ENCODE results near the gene IP6K2. TPM values are rescaled to one million over a fixed set of nuclear protein-coding genes. Genes with fewer than 3 reads are reported as not detected.

Gene IP6K2
- total RNA-seq, 2 experiments from 2014 or later, result 65.3 to 69.7 TPM

DNA sequence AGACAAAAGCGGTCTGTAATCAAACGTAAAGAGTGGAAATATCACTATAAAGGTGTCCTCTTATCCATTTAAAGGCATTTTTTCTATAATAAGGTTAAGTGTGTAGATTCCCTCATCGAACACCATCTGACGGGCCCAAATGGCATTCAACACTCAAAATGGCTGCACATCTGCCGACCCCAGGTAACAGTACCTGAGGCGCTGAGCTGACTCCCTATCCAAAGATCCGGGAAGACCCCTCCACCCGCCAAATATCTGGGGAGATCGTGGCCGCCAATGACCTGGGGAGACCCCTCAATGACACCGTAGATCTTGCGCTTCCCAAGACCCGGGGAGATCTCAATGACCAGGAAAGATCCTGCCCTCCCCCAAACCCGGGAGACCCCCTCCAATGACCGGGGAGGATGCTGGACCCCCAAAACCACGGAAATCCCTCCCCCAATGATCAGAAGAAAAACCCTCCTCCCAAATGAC lies 476 bp downstream of the IP6K2 start:
- H3K4me3 Mint-ChIP-seq, result peak overlapping the region; percentile 94

DNA sequence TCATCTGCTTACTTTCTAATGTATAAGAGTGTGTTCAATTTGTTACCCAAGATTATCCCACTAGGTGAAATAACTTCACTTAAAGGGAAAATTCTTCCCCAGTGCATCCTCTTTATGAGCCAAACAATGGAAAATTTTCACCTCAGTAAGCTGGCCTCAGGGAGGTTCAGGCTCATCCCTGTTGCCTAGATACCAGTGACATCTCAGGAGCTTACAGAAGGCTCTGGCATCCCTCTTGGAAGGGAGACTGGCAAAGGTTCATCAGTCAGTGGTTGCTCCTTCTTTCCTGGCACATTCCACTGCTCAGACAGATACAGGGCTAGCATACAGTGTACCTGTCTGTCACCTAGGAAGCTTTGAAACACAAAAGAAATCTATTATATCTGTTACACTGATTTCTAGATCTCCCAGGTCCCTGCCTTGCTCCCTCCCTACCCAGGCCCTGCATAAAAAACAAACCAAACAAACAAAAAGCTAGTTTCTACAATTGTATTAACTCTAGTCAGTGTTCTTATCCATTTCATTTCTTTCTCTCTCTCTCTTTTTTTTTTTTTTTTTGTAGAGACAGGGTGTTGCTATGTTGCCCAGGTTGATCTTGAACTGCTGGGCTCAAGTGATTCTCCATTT lies 1.7 kb downstream of the IP6K2 start:
- H3K4me3 Mint-ChIP-seq, result peak overlapping the region; percentile 94
- no peak for ATAC-seq
- DNase-seq, result no peak
- H3K4me1 Mint-ChIP-seq, result peaks cover 38% of the 10 kb centered on the region
- no peaks in the 10 kb centered on the region for H3K9me3 Mint-ChIP-seq (ENCODE audit: low read depth)
- H3K27me3 Mint-ChIP-seq, result no peaks in the 10 kb centered on the region
- H3K36me3 Mint-ChIP-seq, result peaks cover 31% of the 10 kb centered on the region
- peak overlapping the region; percentile 98 for H3K27ac Mint-ChIP-seq
- CTCF ChIA-PET, result interaction anchor here (0.8 to 1.7 kb wide), 3 partner anchors 29 to 237 kb away, joined by 3 to 4 read pairs (median 3); partner anchors contain the start of gene NCKIPSD

More for the DNA sequence above, 476 bp downstream of the IP6K2 start:
- peak overlapping the region; percentile 98 for H3K27ac Mint-ChIP-seq
- H3K9me3 Mint-ChIP-seq (ENCODE audit: low read depth), result no peaks in the 10 kb centered on the region
- DNase-seq (peak; percentile 63), ATAC-seq (peak; percentile 6)
- CTCF ChIA-PET, result interaction anchor here (0.9 to 2.7 kb wide), 11 partner anchors 20 to 316 kb away, joined by 3 to 11 read pairs (median 4); partner anchors contain the start of genes ARIH2, NDUFAF3 and SLC25A20
- no peaks in the 10 kb centered on the region for H3K27me3 Mint-ChIP-seq
- peaks cover 34% of the 10 kb centered on the region for H3K4me1 Mint-ChIP-seq
- peaks cover 28% of the 10 kb centered on the region for H3K36me3 Mint-ChIP-seq

DNA sequence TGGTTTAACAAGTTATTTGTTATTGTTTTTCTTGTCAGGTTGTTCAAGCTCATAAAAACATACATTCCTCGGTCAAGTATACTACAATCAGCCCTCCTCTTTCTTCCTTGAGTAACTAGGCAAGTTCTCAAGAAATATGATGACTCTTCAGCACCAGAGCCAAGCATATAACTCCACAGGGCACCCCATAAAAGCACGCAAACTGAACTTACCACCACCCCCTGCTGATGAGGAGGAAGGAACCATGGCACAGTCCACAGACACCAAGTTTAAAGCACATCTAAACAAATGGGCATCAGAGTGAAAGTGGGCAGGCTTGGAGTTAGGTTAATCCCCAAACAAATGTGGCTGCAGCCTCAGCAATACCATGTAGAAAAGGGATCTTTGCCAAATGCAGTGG lies 5.3 kb downstream of the IP6K2 start:
- no peak for ATAC-seq
- no peaks in the 10 kb centered on the region for H3K27me3 Mint-ChIP-seq
- peaks cover 51% of the 10 kb centered on the region for H3K4me1 Mint-ChIP-seq
- H3K36me3 Mint-ChIP-seq, result peaks cover 47% of the 10 kb centered on the region
- DNase-seq, result no peak
- H3K9me3 Mint-ChIP-seq (ENCODE audit: low read depth), result no peaks in the 10 kb centered on the region
- CTCF ChIA-PET, result no interaction called here
- H3K27ac Mint-ChIP-seq, result no peak overlapping the region
- H3K4me3 Mint-ChIP-seq, result no peak overlapping the region

DNA sequence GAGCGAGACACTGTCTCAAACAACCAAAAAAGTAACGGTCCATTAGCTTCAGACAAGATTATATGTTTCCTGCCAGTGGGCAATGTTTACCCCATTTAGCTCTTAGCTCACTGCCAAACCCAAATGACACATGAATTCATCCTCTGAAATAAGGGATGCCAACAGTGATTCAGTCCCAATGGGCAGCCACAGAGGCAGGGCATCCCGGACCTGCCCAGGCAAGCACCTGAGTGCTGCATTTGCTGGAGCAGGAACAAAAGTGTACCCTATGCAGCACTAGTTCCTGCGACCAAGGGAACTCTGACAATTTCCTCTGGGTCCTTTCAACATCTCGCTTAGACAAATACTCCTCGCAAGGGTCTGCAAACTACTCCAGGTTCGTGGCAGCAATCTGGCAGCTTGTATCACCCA lies 8.0 kb downstream of the IP6K2 start:
- DNase-seq, result no peak
- Mint-ChIP-seq H3K27me3 (no peaks in the 10 kb centered on the region), H3K9me3 (ENCODE audit: low read depth) (no peaks in the 10 kb centered on the region), H3K4me1 (peaks cover 38% of the 10 kb centered on the region), H3K4me3 (no peak overlapping the region), H3K36me3 (peaks cover 37% of the 10 kb centered on the region), H3K27ac (peak overlapping the region; percentile 37)
- CTCF ChIA-PET, result interaction anchor here (1.7 to 3.4 kb wide), 2 partner anchors 18 to 22 kb away, joined by 3 to 13 read pairs; partner anchors contain the start of gene NCKIPSD
- no peak for ATAC-seq

DNA sequence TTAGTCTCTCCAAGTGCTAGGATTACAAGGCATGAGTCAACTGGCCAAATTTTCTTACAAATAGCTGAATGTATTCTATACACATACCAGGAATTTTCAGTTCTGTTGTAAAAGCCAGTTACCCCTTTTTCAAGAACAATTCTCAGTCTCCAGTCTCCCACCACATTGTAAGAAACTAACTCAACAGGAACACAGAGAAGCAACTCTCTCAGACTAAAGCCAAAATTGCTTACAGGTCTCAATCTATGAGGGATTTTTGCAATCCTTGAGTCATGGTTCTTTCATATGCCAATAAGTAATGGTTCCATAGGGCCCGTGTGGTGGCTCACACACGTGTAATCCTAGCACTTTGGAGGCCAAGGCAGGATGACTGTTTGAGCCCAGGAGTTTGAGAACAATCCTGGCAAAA lies 8.5 kb downstream of the IP6K2 start:
- H3K27ac Mint-ChIP-seq, result peak overlapping the region; percentile 37

DNA sequence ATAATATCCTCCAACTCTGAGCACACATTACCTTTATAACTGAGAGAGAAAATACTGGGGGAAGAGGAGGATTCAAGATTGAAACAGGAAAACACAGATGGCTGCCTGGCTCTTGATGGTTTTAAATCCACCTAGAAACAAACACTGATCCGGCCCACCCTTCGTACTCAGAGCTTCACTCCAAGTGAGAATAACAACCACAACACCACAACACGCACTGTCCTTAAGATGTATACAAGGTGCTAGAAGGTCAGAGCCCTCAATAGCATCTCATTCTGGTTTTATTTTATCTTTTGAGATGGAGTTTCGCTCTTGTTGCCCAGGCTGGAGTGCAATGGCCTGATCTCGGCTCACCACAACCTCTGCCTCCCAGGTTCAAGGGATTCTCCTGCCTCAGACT lies 9.9 kb downstream of the IP6K2 start:
- DNase-seq (no peak), ATAC-seq (no peak)
- CTCF ChIA-PET, result interaction anchor here (1.0 to 3.4 kb wide), 4 partner anchors 21 to 282 kb away, joined by 3 to 13 read pairs (median 4); partner anchors contain the start of gene NCKIPSD
- H3K27me3 Mint-ChIP-seq, result no peaks in the 10 kb centered on the region
- H3K27ac Mint-ChIP-seq, result peak overlapping the region; percentile 4
- no peaks in the 10 kb centered on the region for H3K9me3 Mint-ChIP-seq (ENCODE audit: low read depth)
- peaks cover 42% of the 10 kb centered on the region for H3K36me3 Mint-ChIP-seq
- peaks cover 36% of the 10 kb centered on the region for H3K4me1 Mint-ChIP-seq
- no peak overlapping the region for H3K4me3 Mint-ChIP-seq

More for the DNA sequence above, 8.5 kb downstream of the IP6K2 start:
- ATAC-seq (no peak), DNase-seq (no peak)
- Mint-ChIP-seq H3K4me1 (peaks cover 39% of the 10 kb centered on the region), H3K27me3 (no peaks in the 10 kb centered on the region), H3K4me3 (no peak overlapping the region), H3K36me3 (peaks cover 37% of the 10 kb centered on the region), H3K9me3 (ENCODE audit: low read depth) (no peaks in the 10 kb centered on the region)
- CTCF ChIA-PET, result interaction anchor here (1.7 to 3.4 kb wide), 3 partner anchors 17 to 32 kb away, joined by 3 to 13 read pairs (median 3); partner anchors contain the start of gene NCKIPSD

DNA sequence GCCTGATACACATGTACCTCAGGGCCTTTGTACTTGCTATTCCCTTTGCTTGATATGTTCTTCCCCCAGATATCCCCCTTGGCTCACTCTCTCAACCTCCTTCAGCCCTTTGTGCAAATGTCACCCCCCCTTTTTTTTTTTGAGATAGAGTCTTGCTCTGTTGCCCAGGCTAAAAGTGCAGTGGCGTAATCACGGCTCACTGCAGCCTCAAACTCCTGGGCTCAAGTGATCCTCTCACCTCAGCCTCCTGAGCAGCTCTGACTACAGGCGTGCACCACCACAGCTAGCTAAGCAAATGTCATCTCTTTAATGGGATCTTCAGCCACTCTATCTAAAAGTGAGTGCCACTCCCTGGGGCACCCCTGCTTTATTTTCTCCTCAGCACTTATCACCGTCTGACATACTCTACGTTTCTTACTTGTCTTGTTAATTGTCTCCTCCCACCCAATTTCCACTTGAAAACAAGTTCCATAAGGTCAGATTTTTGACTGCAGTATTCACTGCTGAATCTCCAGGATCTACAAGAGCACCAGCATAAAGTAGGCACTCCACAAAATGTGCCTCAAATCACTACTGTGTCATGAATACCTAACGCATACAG lies 14.6 kb downstream of the IP6K2 start:
- Mint-ChIP-seq H3K4me3 (no peak overlapping the region), H3K27me3 (no peaks in the 10 kb centered on the region), H3K27ac (no peak overlapping the region), H3K4me1 (peaks cover 12% of the 10 kb centered on the region), H3K36me3 (peaks cover 33% of the 10 kb centered on the region), H3K9me3 (ENCODE audit: low read depth) (no peaks in the 10 kb centered on the region)
- CTCF ChIA-PET, result interaction anchor here (1.0 kb wide), 1 partner anchor 16 kb away, joined by 3 read pairs; the partner anchor contains the start of gene NCKIPSD
- no peak for DNase-seq
- no peak for ATAC-seq

DNA sequence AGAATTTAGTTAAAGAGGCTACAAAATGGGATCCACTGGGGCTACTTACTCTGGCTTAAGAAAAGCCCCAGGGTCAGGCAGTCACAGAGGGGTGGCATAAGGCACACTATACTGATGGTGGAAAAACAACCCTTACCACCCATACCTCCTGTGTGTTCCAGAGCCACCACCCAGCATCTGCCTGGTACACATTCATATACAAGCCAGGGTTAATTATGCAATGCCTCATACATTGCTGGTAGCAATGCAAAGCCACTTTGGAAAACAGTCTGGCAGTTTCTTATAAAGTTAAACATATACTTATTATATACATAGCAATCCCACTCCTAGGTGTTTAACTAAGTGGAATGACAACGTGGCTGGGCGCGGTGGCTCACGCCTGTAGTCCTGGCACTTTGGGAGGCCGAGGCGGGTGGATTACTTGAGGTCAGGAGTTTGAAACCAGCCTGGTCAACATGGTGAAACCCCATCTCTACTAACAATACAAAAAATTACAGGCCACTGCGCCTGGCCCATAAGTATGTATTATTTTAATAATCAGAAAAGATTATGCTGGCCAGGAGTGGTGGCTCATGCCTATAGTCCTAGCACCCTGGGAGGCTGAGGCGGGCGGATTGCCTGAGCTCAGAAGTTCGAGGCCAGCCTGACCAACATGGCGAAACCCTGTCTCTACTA lies 16.2 kb downstream of the IP6K2 start:
- ATAC-seq, result no peak
- no peak overlapping the region for H3K4me3 Mint-ChIP-seq
- no peak for DNase-seq
- H3K36me3 Mint-ChIP-seq, result peaks cover 33% of the 10 kb centered on the region
- H3K27ac Mint-ChIP-seq, result no peak overlapping the region
- peaks cover 12% of the 10 kb centered on the region for H3K4me1 Mint-ChIP-seq
- H3K27me3 Mint-ChIP-seq, result no peaks in the 10 kb centered on the region
- CTCF ChIA-PET, result no interaction called here
- H3K9me3 Mint-ChIP-seq (ENCODE audit: low read depth), result no peaks in the 10 kb centered on the region

DNA sequence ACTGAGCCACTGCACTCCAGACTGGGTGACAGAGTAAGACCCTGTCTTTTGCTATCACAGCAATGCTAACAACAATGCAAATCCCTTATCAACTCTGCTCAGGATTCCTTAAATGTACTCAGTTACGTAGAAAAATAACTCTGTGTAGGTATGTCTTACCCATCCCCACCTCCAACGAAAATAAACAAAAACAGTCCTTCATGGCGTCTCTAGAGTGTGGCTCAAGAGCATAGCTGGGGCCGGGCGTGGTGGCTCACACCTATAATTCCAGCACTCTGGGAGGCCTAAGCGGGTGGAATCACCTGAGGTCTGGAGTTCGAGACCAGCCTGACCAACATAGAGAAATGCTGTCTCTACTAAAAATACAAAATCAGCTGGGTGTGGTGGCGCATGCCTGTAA lies 18.1 kb downstream of the IP6K2 start:
- peaks cover 32% of the 10 kb centered on the region for H3K36me3 Mint-ChIP-seq
- no peak overlapping the region for H3K4me3 Mint-ChIP-seq
- peaks cover 6% of the 10 kb centered on the region for H3K4me1 Mint-ChIP-seq
- no peaks in the 10 kb centered on the region for H3K9me3 Mint-ChIP-seq (ENCODE audit: low read depth)
- CTCF ChIA-PET, result interaction anchor here (0.6 to 1.5 kb wide), 2 partner anchors 13 to 444 kb away, joined by 6 to 8 read pairs; no protein-coding TSS in a partner anchor
- H3K27me3 Mint-ChIP-seq, result no peaks in the 10 kb centered on the region
- ATAC-seq, result no peak
- no peak for DNase-seq
- H3K27ac Mint-ChIP-seq, result no peak overlapping the region

DNA sequence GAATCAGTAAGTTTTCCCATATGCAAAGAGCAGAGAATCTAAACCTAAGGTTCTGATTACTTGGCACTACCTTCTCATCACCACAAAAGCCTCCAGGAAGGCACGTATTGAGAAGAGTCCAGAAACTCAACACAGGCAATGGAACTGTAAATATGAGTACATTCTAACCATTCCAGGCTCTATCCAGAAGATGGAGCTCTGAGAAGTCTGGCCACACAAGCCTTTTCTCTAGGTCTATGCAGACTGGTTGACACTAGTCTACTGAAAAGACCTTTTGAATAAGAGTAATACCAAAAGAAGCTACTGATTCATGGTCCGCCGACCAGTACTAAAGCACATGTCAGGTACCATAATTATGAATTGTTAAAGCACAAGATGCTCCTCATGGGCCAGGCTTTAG lies 19.1 kb downstream of the IP6K2 start:
- DNase-seq, result no peak
- H3K27me3 Mint-ChIP-seq, result no peaks in the 10 kb centered on the region
- no peak for ATAC-seq
- CTCF ChIA-PET, result interaction anchor here (2.4 kb wide), 1 partner anchor 12 kb away, joined by 9 read pairs; the partner anchor contains the start of gene NCKIPSD
- no peaks in the 10 kb centered on the region for H3K9me3 Mint-ChIP-seq (ENCODE audit: low read depth)
- no peak overlapping the region for H3K27ac Mint-ChIP-seq
- peaks cover 6% of the 10 kb centered on the region for H3K4me1 Mint-ChIP-seq
- H3K4me3 Mint-ChIP-seq, result no peak overlapping the region
- peaks cover 36% of the 10 kb centered on the region for H3K36me3 Mint-ChIP-seq

DNA sequence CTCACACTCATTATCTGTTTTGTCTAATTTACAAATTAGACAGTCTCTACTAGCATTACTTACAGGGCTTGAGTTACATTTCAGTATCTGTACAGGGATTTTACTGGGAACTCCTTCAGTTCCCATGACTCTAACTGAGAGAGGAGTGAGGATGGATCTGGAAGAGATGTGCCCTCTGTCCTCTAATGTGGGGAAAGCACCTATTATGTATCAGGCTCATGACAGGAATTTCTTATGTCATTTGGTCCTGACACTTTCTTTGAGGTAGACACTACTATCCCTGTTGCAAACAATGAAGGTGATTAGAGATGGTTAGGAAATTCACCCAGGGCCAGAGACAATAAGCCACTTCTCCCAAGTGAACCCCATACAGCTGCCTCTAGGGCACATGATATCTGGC lies 20.4 kb downstream of the IP6K2 start:
- Mint-ChIP-seq H3K36me3 (peaks cover 37% of the 10 kb centered on the region), H3K27me3 (no peaks in the 10 kb centered on the region), H3K9me3 (ENCODE audit: low read depth) (no peaks in the 10 kb centered on the region), H3K4me1 (peaks cover 5% of the 10 kb centered on the region), H3K4me3 (no peak overlapping the region), H3K27ac (no peak overlapping the region)
- ATAC-seq (no peak), DNase-seq (no peak)
- CTCF ChIA-PET, result interaction anchor here (1.7 to 2.4 kb wide), 2 partner anchors 11 to 12 kb away, joined by 4 to 9 read pairs; partner anchors contain the start of gene NCKIPSD

DNA sequence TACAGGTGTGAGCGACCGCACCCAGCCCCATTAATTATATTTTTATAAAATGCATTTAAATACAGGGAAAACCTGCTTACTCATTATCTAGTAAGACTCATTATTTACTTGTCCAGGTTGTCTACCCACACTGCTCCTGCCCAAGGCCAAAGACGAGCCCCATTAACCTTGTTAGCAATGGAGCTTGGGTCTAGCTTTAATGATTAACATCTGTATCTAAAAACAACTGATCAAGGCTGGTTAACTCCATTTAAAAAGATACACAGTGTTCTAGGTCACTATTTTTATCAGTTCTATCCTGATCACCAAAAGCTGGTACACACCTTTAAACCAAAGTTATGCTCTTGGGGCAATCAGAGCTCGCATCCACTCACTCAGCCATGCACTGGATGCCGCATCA lies 20.9 kb downstream of the IP6K2 start:
- no peaks in the 10 kb centered on the region for H3K27me3 Mint-ChIP-seq
- H3K36me3 Mint-ChIP-seq, result peaks cover 38% of the 10 kb centered on the region
- CTCF ChIA-PET, result interaction anchor here (1.7 to 2.4 kb wide), 2 partner anchors 10 to 12 kb away, joined by 4 to 9 read pairs; partner anchors contain the start of gene NCKIPSD
- H3K9me3 Mint-ChIP-seq (ENCODE audit: low read depth), result no peaks in the 10 kb centered on the region
- ATAC-seq (no peak), DNase-seq (no peak)
- H3K4me1 Mint-ChIP-seq, result peaks cover 5% of the 10 kb centered on the region
- H3K27ac Mint-ChIP-seq, result no peak overlapping the region
- no peak overlapping the region for H3K4me3 Mint-ChIP-seq

DNA sequence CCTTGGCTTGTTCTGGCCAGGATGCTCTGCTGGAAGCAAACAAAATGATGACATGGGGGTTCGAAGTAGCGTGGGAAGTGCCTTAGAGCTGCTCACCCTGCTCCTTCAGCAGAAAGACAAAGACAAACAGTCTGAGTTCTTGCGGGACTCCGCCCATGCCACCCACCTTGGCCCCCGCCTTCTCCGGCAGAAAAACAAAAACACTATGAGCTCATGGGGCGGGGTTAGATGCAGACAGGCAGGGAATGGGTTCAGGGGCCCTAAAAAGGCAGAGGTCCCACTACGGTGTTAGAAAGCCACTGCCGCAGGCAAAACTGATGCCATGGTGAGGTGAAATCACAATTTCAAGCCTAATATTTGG lies 21.6 kb downstream of the IP6K2 start:
- Mint-ChIP-seq H3K27ac (no peak overlapping the region), H3K4me3 (no peak overlapping the region), H3K36me3 (peaks cover 42% of the 10 kb centered on the region), H3K4me1 (peaks cover 6% of the 10 kb centered on the region), H3K27me3 (no peaks in the 10 kb centered on the region), H3K9me3 (ENCODE audit: low read depth) (no peaks in the 10 kb centered on the region)
- DNase-seq (no peak), ATAC-seq (no peak)
- CTCF ChIA-PET, result interaction anchor here (1.7 kb wide), 1 partner anchor 11 kb away, joined by 4 read pairs; no protein-coding TSS in a partner anchor

Measured in activated CD8-positive, alpha-beta memory T cell treated with anti-CD3 and anti-CD28 coated beads, Interleukin-2, amount 10 ng/mL, durations not matched to agents 7 days and 5 days (primary cell).